ENCODE results near the gene FH. TPM values are rescaled to one million over a fixed set of nuclear protein-coding genes. Genes with fewer than 3 reads are reported as not detected.

FH gene
- total RNA-seq: 88.1 and 153 TPM in 2 replicates

DNA sequence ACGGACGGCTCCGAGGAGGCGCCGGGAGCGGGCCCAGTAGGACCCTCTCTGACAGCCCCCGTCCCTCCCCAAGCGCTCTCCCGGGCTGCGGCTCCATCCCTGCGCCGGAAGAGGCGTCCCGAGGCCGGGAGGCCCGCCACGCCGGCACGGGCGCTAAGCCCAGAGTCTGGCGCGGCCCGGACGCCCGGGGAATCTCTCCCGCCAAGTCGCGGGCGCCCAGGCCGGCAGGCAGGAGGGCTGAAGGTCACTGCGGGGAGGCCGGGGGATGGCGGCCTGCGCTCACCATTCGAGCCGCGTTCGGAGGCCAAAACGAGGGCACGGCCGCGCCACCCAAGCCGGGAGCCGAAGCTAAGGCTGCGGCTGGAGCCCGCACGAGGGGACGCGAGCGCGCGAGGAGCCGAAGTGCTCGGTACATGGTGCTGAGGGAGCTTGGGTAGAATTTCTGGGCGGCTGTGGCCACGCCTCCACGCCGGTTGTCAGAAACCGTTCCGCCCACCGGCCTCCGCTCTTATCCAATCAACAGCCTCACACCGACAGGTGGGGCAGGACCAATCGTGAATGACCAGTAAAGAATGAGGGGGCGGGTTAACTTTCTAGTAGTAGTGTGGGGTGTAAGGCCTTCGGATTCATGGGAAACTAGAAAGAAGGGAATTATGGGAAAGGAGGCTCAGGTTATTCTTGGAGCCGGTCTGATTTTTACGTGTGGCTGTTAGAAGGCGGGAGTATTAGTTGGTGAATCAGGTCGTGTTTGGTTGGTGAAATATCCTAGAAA, at the start of gene FH:
Gene FH, minus strand, starts transcription at position 448 of the 772 bp plus-strand sequence. Its CDS starts 33 bp downstream, at position 415.

DNA sequence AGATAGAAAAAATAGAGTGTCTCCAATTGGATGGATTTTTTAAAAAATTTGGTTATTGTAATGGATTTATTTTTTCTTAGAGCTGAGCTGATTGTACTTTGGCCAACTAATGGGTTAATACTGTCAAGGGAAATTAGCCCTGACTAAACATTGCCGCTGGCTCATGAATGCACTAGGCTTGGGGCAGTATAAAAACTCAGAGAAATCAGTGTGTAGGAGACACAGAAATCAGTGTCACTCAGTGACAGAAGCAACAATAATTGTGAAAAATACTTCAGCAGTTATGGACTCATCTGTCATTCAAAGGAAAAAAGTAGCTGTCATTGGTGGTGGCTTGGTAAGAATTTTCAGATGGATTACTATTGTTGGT, 12.6 kb upstream of the FH start, which contains the start of gene KMO:
Gene KMO, plus strand, starts transcription at position 217 of the 370 bp plus-strand sequence. Its CDS starts 67 bp downstream, at position 284.

Other genes starting within 250 kb of the FH start
- 0.62 and 0.77 TPM in 2 replicates for gene RGS7, start 162.6 kb downstream of the FH start, total RNA-seq
- gene KMO, start 12.6 kb upstream of the FH start, total RNA-seq: under 0.01 TPM in 1 of 2 replicates, not detected in the other
- gene CHML, start 120.6 kb upstream of the FH start, total RNA-seq: 13.4 and 20.4 TPM in 2 replicates
- gene OPN3, start 120.6 kb upstream of the FH start, total RNA-seq: 13.2 and 16.4 TPM in 2 replicates
- gene WDR64, start 132.5 kb upstream of the FH start, total RNA-seq: not detected in 2 replicates

All from uterine smooth muscle cell (primary cell).